ENCODE data around the gene PALLD.
A peak's percentile ranks its signal among the peaks of the same experiment; 100 is the strongest.

Gene PALLD

GRCh38 chr4:168619266-168619631 lies 122.4 kb downstream of the PALLD start:
- Histone ChIP-seq H3K23ac (ENCODE audit: low read depth, low read length, poor library complexity) (no peak overlapping the region), H2BK15ac (ENCODE audit: low read length) (no peak overlapping the region), H3K27ac (replicated peaks; ENCODE audit: low read length) (no peak overlapping the region), H3K4me2 (ENCODE audit: insufficient read depth, low read length, poor library complexity, severe bottlenecking) (no peak overlapping the region), H4K8ac (ENCODE audit: low read depth, low read length) (no peak overlapping the region), H3K4me3 (ENCODE audit: low read length in 2 of 2) (no peak overlapping the region), H2AK5ac (ENCODE audit: low read depth, low read length) (no peak overlapping the region), H3K79me1 (ENCODE audit: low read depth, low read length) (no peaks in the 10 kb centered on the region), H4K91ac (ENCODE audit: low read depth, low read length, poor library complexity) (no peak overlapping the region), H2BK120ac (ENCODE audit: low read depth, low read length) (no peak overlapping the region), H3K9ac (ENCODE audit: low read depth, low read length, poor library complexity) (no peak overlapping the region), H3K36me3 (replicated peaks in 1 of 2; ENCODE audit: control insufficient read depth in 2 of 2, insufficient read depth in 2 of 2, low read length in 2 of 2) (no peaks in the 10 kb centered on the region), H2AFZ (ENCODE audit: low read length) (peak overlapping the region; percentile 12), H3K27me3 (ENCODE audit: control insufficient read depth in 3 of 3, insufficient read depth in 3 of 3, low read depth in 1 of 3, low read length in 3 of 3) (no peaks in the 10 kb centered on the region), H3K4me1 (ENCODE audit: control insufficient read depth in 2 of 2, insufficient read depth in 1 of 2, low read depth in 1 of 2, low read length in 2 of 2) (peaks cover 3 to 6% of the 10 kb centered on the region in 2 donors), H3K9me3 (replicated peaks in 1 of 2; ENCODE audit: control insufficient read depth in 2 of 2, insufficient read depth in 1 of 2, low read depth in 1 of 2, low read length in 2 of 2) (no peaks in the 10 kb centered on the region), H3K18ac (ENCODE audit: low read length) (no peak overlapping the region), H2BK5ac (ENCODE audit: low read length) (no peak overlapping the region), H2BK12ac (ENCODE audit: low read length) (no peak overlapping the region), H3K14ac (ENCODE audit: low read length) (no peak overlapping the region), H3K4ac (ENCODE audit: low read length) (no peak overlapping the region)
- DNase-seq (ENCODE audit: low spot score), result no peak

GRCh38 chr4:168621806-168622589 lies 125.1 kb downstream of the PALLD start:
- no CpG with 5 or more reads among the region's 9 CpGs for WGBS, 2 donors (ENCODE audit: extremely low coverage in 2 of 2, insufficient read length in 2 of 2, insufficient replicate concordance in 1 of 2)

GRCh38 chr4:168622600-168622999 lies 125.7 kb downstream of the PALLD start:
- Histone ChIP-seq H3K27ac (replicated peaks; ENCODE audit: low read length) (no peak overlapping the region), H3K4me3 (ENCODE audit: low read length in 2 of 2) (no peak overlapping the region), H3K9ac (ENCODE audit: low read depth, low read length, poor library complexity) (no peak overlapping the region)

More at GRCh38 chr4:168621806-168622589, 125.1 kb downstream of the PALLD start:
- Histone ChIP-seq H2BK5ac (ENCODE audit: low read length) (no peak overlapping the region), H2AK5ac (ENCODE audit: low read depth, low read length) (no peak overlapping the region), H3K4me1 (ENCODE audit: control insufficient read depth in 2 of 2, insufficient read depth in 1 of 2, low read depth in 1 of 2, low read length in 2 of 2) (no peaks in the 10 kb centered on the region), H3K14ac (ENCODE audit: low read length) (no peak overlapping the region), H3K27me3 (ENCODE audit: control insufficient read depth in 3 of 3, insufficient read depth in 3 of 3, low read depth in 1 of 3, low read length in 3 of 3) (no peaks in the 10 kb centered on the region), H3K9me3 (replicated peaks in 1 of 2; ENCODE audit: control insufficient read depth in 2 of 2, insufficient read depth in 1 of 2, low read depth in 1 of 2, low read length in 2 of 2) (no peaks in the 10 kb centered on the region), H2BK15ac (ENCODE audit: low read length) (no peak overlapping the region), H2AFZ (ENCODE audit: low read length) (no peak overlapping the region), H3K4me3 (ENCODE audit: low read length in 2 of 2) (no peak overlapping the region), H3K18ac (ENCODE audit: low read length) (no peak overlapping the region), H2BK120ac (ENCODE audit: low read depth, low read length) (no peak overlapping the region), H3K4ac (ENCODE audit: low read length) (no peak overlapping the region), H2BK12ac (ENCODE audit: low read length) (no peak overlapping the region), H3K79me1 (ENCODE audit: low read depth, low read length) (no peaks in the 10 kb centered on the region), H4K91ac (ENCODE audit: low read depth, low read length, poor library complexity) (no peak overlapping the region), H4K8ac (ENCODE audit: low read depth, low read length) (no peak overlapping the region), H3K27ac (replicated peaks; ENCODE audit: low read length) (no peak overlapping the region), H3K36me3 (replicated peaks in 1 of 2; ENCODE audit: control insufficient read depth in 2 of 2, insufficient read depth in 2 of 2, low read length in 2 of 2) (no peaks in the 10 kb centered on the region), H3K9ac (ENCODE audit: low read depth, low read length, poor library complexity) (no peak overlapping the region), H3K23ac (ENCODE audit: low read depth, low read length, poor library complexity) (no peak overlapping the region), H3K4me2 (ENCODE audit: insufficient read depth, low read length, poor library complexity, severe bottlenecking) (no peak overlapping the region)
- no peak for DNase-seq (ENCODE audit: low spot score)

GRCh38 chr4:168623011-168623410 lies 126.2 kb downstream of the PALLD start:
- no peak overlapping the region for H4K8ac ChIP-seq (ENCODE audit: low read depth, low read length)
- H3K9ac ChIP-seq (ENCODE audit: low read depth, low read length, poor library complexity), result no peak overlapping the region
- no peaks in the 10 kb centered on the region for H3K27me3 ChIP-seq (ENCODE audit: control insufficient read depth in 3 of 3, insufficient read depth in 3 of 3, low read depth in 1 of 3, low read length in 3 of 3)
- no peak overlapping the region for H3K4me2 ChIP-seq (ENCODE audit: insufficient read depth, low read length, poor library complexity, severe bottlenecking)
- H2AFZ ChIP-seq (ENCODE audit: low read length), result no peak overlapping the region
- no peak overlapping the region for H2BK12ac ChIP-seq (ENCODE audit: low read length)
- DNase-seq (ENCODE audit: low spot score), result no peak
- H3K9me3 ChIP-seq (replicated peaks in 1 of 2; ENCODE audit: control insufficient read depth in 2 of 2, insufficient read depth in 1 of 2, low read depth in 1 of 2, low read length in 2 of 2), result no peaks in the 10 kb centered on the region
- no peak overlapping the region for H2BK5ac ChIP-seq (ENCODE audit: low read length)
- no peak overlapping the region for H2AK5ac ChIP-seq (ENCODE audit: low read depth, low read length)
- no peak overlapping the region for H3K23ac ChIP-seq (ENCODE audit: low read depth, low read length, poor library complexity)
- no peak overlapping the region for H3K14ac ChIP-seq (ENCODE audit: low read length)
- H2BK15ac ChIP-seq (ENCODE audit: low read length), result no peak overlapping the region
- no peak overlapping the region for H3K4me3 ChIP-seq (ENCODE audit: low read length in 2 of 2)
- no peak overlapping the region for H3K4ac ChIP-seq (ENCODE audit: low read length)
- H3K79me1 ChIP-seq (ENCODE audit: low read depth, low read length), result no peaks in the 10 kb centered on the region
- H2BK120ac ChIP-seq (ENCODE audit: low read depth, low read length), result no peak overlapping the region
- H3K36me3 ChIP-seq (replicated peaks in 1 of 2; ENCODE audit: control insufficient read depth in 2 of 2, insufficient read depth in 2 of 2, low read length in 2 of 2), result no peaks in the 10 kb centered on the region
- H3K4me1 ChIP-seq (ENCODE audit: control insufficient read depth in 2 of 2, insufficient read depth in 1 of 2, low read depth in 1 of 2, low read length in 2 of 2), result no peaks in the 10 kb centered on the region
- no peak overlapping the region for H3K27ac ChIP-seq (replicated peaks; ENCODE audit: low read length)
- H4K91ac ChIP-seq (ENCODE audit: low read depth, low read length, poor library complexity), result no peak overlapping the region
- no peak overlapping the region for H3K18ac ChIP-seq (ENCODE audit: low read length)

More at GRCh38 chr4:168622600-168622999, 125.7 kb downstream of the PALLD start:
- H2BK5ac ChIP-seq (ENCODE audit: low read length), result no peak overlapping the region
- no peaks in the 10 kb centered on the region for H3K79me1 ChIP-seq (ENCODE audit: low read depth, low read length)
- H2BK15ac ChIP-seq (ENCODE audit: low read length), result no peak overlapping the region
- H3K4ac ChIP-seq (ENCODE audit: low read length), result no peak overlapping the region
- H2BK12ac ChIP-seq (ENCODE audit: low read length), result no peak overlapping the region
- no peak overlapping the region for H2AK5ac ChIP-seq (ENCODE audit: low read depth, low read length)
- H3K36me3 ChIP-seq (replicated peaks in 1 of 2; ENCODE audit: control insufficient read depth in 2 of 2, insufficient read depth in 2 of 2, low read length in 2 of 2), result no peaks in the 10 kb centered on the region
- no CpG with 5 or more reads among the region's 5 CpGs for WGBS, 2 donors (ENCODE audit: extremely low coverage in 2 of 2, insufficient read length in 2 of 2, insufficient replicate concordance in 1 of 2)
- H4K8ac ChIP-seq (ENCODE audit: low read depth, low read length), result no peak overlapping the region
- DNase-seq (ENCODE audit: low spot score), result no peak
- H2BK120ac ChIP-seq (ENCODE audit: low read depth, low read length), result no peak overlapping the region
- H3K4me1 ChIP-seq (ENCODE audit: control insufficient read depth in 2 of 2, insufficient read depth in 1 of 2, low read depth in 1 of 2, low read length in 2 of 2), result no peaks in the 10 kb centered on the region
- no peak overlapping the region for H3K14ac ChIP-seq (ENCODE audit: low read length)
- no peaks in the 10 kb centered on the region for H3K27me3 ChIP-seq (ENCODE audit: control insufficient read depth in 3 of 3, insufficient read depth in 3 of 3, low read depth in 1 of 3, low read length in 3 of 3)
- H2AFZ ChIP-seq (ENCODE audit: low read length), result no peak overlapping the region
- no peak overlapping the region for H3K18ac ChIP-seq (ENCODE audit: low read length)
- H3K4me2 ChIP-seq (ENCODE audit: insufficient read depth, low read length, poor library complexity, severe bottlenecking), result no peak overlapping the region
- no peak overlapping the region for H4K91ac ChIP-seq (ENCODE audit: low read depth, low read length, poor library complexity)
- H3K23ac ChIP-seq (ENCODE audit: low read depth, low read length, poor library complexity), result no peak overlapping the region
- no peaks in the 10 kb centered on the region for H3K9me3 ChIP-seq (replicated peaks in 1 of 2; ENCODE audit: control insufficient read depth in 2 of 2, insufficient read depth in 1 of 2, low read depth in 1 of 2, low read length in 2 of 2)

Measured in neuronal stem cell (in vitro differentiated cells).